Loucy (cell line): ENCODE results near the gene ADRM1.

Experiments used
- CTCF ChIP-seq: fragments of 200-600 bp; sonication (generic); conservative IDR thresholded peaks from 2 replicates; pipeline ENCODE4 v1.5.1; 2014; ENCODE audit warnings: mild to moderate bottlenecking, antibody characterized with exemption, low read length
- EZH2phosphoT487 ChIP-seq: fragments of 200-600 bp; IDR thresholded peaks from 2 replicates; pipeline ENCODE4 v1.6.1; 2018; ENCODE audit warnings: antibody characterized with exemption, mild to moderate bottlenecking, moderate library complexity, borderline replicate concordance

DNA sequence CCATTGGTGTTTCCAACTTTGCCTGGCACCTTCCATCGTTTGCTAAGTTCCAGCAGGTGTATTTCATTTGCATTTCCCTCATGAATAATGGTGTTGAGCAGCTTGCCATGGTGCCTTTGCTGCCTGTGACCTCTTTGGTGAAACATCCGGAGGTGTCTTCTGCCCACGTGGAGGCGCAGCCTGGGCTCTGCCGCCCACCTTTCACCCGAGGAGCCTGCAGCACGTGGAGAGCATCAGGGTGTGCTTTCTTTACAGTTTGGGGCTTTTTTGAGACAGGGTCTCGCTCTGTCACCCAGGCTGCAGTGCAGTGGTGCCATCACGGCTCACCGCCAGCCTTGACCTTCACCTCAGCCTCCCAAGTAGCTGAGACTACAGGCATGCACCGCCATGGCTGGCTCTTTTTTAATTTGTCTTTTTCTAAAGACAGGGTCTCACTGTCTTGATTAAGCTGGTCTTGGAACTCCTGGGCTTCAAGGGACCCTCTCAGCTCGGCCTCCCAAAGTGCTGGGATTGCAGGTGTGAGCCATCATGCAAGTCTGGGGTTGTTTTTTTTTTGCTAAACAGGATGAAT lies 3.0 kb upstream of the ADRM1 start:
- TF ChIP-seq CTCF (no peak), EZH2phosphoT487 (no peak)
